Measurements from ENCODE around the gene LDHA. TPM values are rescaled to one million over a fixed set of nuclear protein-coding genes. Genes with fewer than 3 reads are reported as not detected.

LDHA gene
- total and polyA plus RNA-seq, 3 donors from 2014 or later = 155 to 353 (median 174) TPM

GRCh38 chr11:18419040-18419439 lies 24.7 kb downstream of the LDHA start:
- 84 to 93% methylated on average over 2 of the region's 2 CpGs for WGBS, 2 donors
- Histone ChIP-seq H3K9me3 (no peaks in the 10 kb centered on the region), H3K4me3 (no peak overlapping the region), H3K27ac (no peak overlapping the region), H3K27me3 (no peaks in the 10 kb centered on the region), H3K36me3 (ENCODE audit: low read depth, missing control alignments) (no peaks in the 10 kb centered on the region), H3K4me1 (no peaks in the 10 kb centered on the region)
- DNase-seq = no peak
- intact Hi-C loops (cut with DNase I; ENCODE audit: low total_unique reads) = no loop called here
- no peak for TF ChIP-seq POLR2A (IDR thresholded peaks at IDR 0.05)
- TF ChIP-seq, protein P1, sequence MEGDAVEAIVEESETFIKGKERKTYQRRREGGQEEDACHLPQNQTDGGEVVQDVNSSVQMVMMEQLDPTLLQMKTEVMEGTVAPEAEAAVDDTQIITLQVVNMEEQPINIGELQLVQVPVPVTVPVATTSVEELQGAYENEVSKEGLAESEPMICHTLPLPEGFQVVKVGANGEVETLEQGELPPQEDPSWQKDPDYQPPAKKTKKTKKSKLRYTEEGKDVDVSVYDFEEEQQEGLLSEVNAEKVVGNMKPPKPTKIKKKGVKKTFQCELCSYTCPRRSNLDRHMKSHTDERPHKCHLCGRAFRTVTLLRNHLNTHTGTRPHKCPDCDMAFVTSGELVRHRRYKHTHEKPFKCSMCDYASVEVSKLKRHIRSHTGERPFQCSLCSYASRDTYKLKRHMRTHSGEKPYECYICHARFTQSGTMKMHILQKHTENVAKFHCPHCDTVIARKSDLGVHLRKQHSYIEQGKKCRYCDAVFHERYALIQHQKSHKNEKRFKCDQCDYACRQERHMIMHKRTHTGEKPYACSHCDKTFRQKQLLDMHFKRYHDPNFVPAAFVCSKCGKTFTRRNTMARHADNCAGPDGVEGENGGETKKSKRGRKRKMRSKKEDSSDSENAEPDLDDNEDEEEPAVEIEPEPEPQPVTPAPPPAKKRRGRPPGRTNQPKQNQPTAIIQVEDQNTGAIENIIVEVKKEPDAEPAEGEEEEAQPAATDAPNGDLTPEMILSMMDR (IDR thresholded peaks at IDR 0.05) = no peak

DNA sequence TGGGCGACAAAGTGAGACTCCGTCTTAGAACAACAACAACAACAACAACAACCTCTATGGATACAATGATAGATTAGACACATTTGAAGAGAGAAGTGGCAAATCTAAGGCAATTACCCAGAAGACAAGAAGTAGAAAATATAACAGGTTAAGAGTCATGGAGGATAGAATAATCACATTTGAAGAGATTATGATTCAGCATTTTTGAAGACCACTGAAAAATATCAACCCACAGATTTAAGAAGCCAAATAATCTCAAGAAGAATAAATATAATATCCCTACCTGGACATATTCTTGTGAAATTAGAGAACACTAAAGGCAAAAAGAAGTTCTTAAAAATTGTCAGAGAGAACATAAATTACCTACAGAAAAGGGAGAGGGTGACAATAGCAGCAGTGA lies 25.7 kb downstream of the LDHA start:
- intact Hi-C loops (cut with DNase I; ENCODE audit: low total_unique reads) = no loop called here
- Histone ChIP-seq H3K27me3 (no peaks in the 10 kb centered on the region), H3K4me3 (no peak overlapping the region), H3K27ac (no peak overlapping the region), H3K4me1 (no peaks in the 10 kb centered on the region), H3K9me3 (no peaks in the 10 kb centered on the region), H3K36me3 (ENCODE audit: low read depth, missing control alignments) (no peaks in the 10 kb centered on the region)
- 88 to 95% methylated on average over 2 of the region's 2 CpGs for WGBS, 2 donors
- no peak for DNase-seq
- TF ChIP-seq POLR2A (IDR thresholded peaks at IDR 0.05) = no peak
- TF ChIP-seq, protein P1 (IDR thresholded peaks at IDR 0.05) = no peak

DNA sequence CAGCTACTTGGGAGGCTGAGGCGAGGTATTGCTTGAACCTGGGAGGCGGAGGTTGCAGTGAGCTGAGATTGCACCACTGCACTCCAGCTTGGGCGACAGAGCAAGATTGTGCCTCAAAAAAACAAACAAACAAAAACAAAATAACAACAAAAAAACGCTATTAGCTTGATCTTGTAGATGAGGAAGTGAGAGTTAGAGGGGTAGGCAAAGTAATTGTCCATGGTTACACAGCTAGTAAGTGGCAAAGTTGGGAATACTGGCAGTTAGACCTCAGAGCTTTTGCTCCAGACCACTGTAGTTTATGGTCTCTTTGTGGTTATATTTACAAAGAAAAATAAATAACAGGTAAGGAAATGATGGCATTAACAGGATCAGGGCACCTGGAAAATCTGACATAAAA lies 32.9 kb downstream of the LDHA start:
- no peaks in the 10 kb centered on the region for H3K27me3 ChIP-seq
- H3K9me3 ChIP-seq = no peaks in the 10 kb centered on the region
- TF ChIP-seq POLR2A (IDR thresholded peaks at IDR 0.05) = no peak
- TF ChIP-seq, protein P1 (IDR thresholded peaks at IDR 0.05) = no peak
- DNase-seq = no peak
- H3K4me1 ChIP-seq = no peaks in the 10 kb centered on the region
- intact Hi-C loops (cut with DNase I; ENCODE audit: low total_unique reads) = no loop called here
- H3K4me3 ChIP-seq = no peak overlapping the region
- H3K27ac ChIP-seq = no peak overlapping the region
- H3K36me3 ChIP-seq (ENCODE audit: low read depth, missing control alignments) = no peaks in the 10 kb centered on the region
- WGBS, 2 donors = 75 to 81% methylated on average over 4 of the region's 4 CpGs

- intact Hi-C loops (cut with DNase I; ENCODE audit: low total_unique reads) = no loop called here
Observed at GRCh38 chr11:18429332-18429731, 35.0 kb downstream of the LDHA start.

DNA sequence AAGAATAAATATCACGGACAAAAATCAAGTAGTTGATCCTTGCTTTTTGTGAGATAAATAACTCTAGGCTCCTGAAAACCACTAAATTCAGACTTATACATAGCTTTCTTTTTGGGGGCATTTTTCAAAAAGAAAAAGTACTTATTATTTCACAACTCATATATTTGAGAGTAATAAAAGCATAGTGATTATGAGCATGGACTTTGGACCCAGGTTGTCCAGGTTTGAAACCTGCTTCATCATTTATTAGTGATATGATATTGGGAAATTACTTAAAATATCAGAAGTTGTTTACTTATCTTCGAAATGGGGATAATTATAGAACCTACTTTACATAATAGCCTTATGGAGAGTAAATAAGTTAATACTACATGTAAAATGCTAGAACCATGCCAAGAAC lies 44.3 kb downstream of the LDHA start:
- no peaks in the 10 kb centered on the region for H3K4me1 ChIP-seq
- TF ChIP-seq, protein P1 (IDR thresholded peaks at IDR 0.05) = no peak
- TF ChIP-seq POLR2A (IDR thresholded peaks at IDR 0.05) = no peak
- 84 to 89% methylated on average over 2 of the region's 2 CpGs for WGBS, 2 donors
- H3K9me3 ChIP-seq = no peaks in the 10 kb centered on the region
- intact Hi-C loops (cut with DNase I; ENCODE audit: low total_unique reads) = no loop called here
- H3K27ac ChIP-seq = no peak overlapping the region
- no peak overlapping the region for H3K4me3 ChIP-seq
- no peaks in the 10 kb centered on the region for H3K36me3 ChIP-seq (ENCODE audit: low read depth, missing control alignments)
- no peak for DNase-seq
- H3K27me3 ChIP-seq = no peaks in the 10 kb centered on the region

More at GRCh38 chr11:18429332-18429731, 35.0 kb downstream of the LDHA start:
- Histone ChIP-seq H3K27ac (no peak overlapping the region), H3K36me3 (ENCODE audit: low read depth, missing control alignments) (no peaks in the 10 kb centered on the region), H3K9me3 (no peaks in the 10 kb centered on the region), H3K4me1 (no peaks in the 10 kb centered on the region), H3K4me3 (no peak overlapping the region), H3K27me3 (no peaks in the 10 kb centered on the region)
- 79 to 80% methylated on average over 5 of the region's 5 CpGs for WGBS, 2 donors
- TF ChIP-seq, protein P1 (IDR thresholded peaks at IDR 0.05) = no peak
- no peak for TF ChIP-seq POLR2A (IDR thresholded peaks at IDR 0.05)
- no peak for DNase-seq
